Smooth muscle cell of the brain vasculature (primary cell): Measurements from ENCODE around the gene SKAP1.
"Not testable (repeated sequence)": the region's sequence is repeated elsewhere in the genome, so short reads cannot be mapped to it uniquely, and the experiment has no call there.

Experiments
- DNase-seq: peaks from one replicate; pipeline ENCODE4 v3.0.0-alpha.2; 2012; ENCODE audit warnings: low read depth, low spot score

Gene SKAP1

DNA sequence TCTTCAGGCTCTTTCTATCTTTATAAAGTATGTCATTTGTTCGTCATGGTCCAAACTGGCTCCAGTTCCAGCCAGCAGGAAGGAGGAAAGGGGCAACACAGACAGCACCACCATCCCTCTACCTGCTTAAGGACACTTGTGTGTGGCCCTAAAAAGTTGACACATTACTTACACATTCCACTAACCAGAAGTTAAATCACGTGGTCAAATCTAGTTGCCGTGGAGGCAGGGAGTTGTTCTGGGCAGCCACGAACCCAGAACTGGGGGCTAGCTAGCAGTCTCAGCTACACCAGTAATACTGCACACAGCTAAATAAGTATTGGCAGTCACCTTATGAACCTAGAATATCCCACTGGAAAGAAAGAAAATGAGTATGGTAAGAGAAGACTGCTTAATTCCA lies 218.2 kb downstream of the SKAP1 start:
- no peak for DNase-seq

DNA sequence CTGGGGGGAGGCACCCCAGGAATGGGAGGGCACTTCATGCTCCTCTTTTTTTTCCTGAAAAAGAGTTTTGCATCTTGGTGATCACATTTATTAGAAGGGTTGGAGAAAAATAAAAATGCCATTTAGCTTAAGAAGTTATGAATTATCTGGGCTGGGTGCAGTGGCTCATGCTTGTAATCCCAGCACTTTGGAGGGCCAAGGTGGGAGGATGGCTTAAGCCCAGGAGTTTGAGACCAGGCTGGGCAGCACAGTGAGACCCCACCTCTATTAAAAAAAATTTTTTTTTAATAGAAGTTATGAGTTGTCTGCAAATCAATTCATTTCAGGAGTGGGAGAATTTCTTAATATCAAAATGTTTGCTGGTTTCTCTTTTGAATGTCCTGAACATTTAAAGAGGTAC lies 219.0 kb downstream of the SKAP1 start:
- no peak for DNase-seq

DNA sequence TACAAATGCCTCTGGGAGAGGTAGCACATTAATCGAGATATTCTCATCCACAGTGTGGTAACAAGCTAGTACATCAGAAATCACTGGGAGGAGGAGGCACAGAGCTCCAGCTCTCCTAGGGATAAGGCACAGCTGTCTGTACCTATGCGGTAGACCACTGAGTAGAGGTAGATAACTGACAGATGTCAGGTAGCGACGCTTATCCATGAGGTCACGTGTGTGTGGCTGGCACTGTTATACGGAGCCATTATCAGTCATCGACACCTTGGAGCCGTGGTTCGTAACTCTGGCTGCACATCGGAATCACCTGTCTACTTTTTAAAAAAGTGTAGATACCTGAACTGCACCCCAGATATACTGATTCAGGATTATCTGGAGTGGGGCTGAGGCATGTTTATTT lies 220.0 kb downstream of the SKAP1 start:
- no peak for DNase-seq

DNA sequence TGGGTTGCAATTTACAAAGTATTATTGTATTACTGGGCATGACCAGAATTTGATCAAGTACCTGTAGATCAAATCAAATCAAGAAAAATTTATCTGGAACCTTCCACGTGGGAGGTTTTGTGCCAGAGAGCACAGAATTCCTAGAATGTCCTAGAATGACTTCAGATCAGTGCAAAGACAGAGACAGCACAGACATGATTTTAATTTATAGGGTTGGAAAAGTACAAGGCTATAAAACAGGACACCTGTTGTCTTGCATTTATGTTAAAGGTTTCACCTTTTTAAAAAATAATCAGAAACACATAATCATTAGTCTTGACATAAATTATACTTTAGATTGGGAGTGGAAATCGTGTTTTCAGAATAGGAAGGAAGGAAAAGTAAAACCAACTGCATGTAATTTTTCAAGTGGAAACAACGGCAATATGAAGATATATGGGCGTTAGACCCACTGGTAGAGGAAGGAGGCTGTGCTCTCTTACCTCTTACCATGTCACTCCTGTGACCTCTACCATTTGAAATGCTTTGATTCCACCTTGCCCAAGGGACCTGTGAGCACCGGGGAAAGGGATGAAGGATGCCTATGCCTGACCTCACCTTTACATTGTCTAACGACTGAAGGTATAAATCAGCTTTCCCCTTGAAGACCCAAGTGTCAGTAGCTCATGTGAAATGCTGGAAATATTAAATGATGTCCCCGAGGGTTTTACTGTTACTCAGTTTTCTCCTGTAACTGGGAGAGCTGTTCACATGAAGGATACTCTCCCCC lies 222.1 kb downstream of the SKAP1 start:
- DNase-seq: no peak

DNA sequence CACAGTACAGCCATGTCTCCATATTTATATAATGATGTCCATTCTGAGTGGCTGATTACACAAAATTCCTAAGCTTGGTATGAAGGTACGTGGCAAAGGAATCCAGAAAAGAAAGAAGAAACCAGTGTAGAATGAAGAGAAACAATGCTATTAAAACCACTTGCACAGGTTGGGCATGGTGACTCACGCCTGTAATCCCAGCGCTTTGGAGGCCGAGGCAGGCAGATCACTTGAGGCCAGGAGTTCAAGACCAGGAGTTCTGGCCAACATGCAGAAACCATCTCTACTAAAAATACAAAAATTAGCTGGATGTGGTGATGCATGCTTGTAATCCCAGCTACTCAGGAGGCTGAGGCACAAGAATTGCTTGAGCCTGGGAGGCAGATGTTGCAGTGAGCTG lies 223.0 kb downstream of the SKAP1 start:
- not testable (repeated sequence) for DNase-seq

DNA sequence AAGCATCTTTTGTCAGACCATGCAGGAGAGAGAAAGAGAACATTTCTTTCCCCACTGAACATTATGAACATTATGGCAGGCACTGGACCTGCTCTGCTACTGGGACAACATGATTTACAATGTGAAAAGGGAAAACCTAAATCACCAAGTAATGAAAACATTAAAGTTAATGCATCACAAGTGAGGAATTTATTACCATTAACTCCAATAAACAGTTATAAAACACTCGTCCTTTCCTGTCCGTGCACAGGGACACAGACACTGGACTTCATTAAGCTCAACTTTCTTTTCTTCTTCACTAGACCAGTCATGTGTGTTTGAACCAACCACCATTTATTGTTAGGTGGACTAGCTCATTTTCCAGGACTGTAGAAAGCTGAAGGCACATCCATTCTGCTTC lies 227.1 kb downstream of the SKAP1 start:
- DNase-seq: no peak

DNA sequence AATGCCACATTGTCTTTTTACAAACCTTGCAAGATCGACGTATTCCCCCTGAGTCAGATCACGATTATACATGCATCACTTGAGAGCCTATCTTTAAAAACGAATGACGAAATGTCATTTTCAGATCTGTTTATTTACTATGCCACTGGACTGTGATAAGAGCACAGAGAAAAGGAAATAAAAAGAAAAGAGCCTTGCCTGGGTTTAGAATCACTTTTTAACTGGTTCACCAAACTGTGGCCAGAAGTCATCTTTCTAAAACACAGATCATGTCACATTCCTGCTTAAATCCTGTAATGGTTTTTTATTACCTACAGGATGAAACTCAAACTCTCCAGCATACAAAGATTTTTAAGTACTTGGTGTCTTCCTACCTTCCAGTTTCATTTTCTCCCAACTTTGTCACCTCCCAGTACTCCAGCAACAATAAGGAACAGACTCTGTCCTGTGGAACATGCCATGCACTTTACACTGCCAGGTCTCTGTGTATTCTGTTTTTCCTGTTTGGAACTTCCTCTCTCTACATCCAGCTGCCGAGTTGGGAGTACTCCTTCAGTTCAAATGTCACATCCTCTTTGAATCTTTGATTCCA lies 231.0 kb downstream of the SKAP1 start:
- no peak for DNase-seq

DNA sequence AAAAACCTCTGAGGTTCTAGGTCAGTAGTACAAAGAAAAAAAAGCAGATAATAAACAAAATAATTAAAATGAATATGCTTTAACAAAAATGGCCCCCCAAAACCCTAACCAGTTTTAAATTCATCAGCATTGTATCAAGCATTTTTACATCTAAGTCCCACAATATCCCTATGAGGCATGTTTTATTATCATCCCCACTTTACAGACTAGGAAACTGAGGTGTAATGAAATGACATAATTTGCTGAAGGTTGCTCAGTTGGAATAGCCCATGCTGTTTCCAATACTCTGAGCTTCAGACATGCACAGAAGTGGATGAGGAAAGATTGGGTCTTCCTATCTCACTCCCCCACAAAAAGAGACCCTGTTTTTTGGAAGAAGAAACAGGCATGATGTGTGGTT lies 234.1 kb downstream of the SKAP1 start:
- DNase-seq: no peak

DNA sequence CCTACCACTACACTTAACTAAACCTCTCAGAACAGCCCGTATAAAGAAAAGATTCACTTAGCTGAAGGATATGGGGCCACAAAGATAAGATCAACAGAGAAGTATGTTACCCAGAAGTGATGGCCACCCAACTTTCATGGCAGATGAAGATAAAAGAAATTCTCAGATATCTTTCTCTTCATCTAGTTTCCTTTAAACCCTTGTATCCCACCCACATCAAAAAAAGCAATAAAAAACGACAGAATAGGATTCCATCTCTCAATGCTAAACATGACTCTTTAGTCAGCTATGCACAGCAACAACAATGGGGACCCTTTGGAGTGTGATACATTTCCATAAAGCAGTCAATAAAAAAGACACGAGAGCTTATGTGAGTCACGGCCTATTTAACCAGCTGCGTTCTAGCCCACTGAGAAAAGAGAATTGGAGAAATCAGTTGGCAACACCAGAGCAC lies 235.9 kb downstream of the SKAP1 start:
- no peak for DNase-seq

DNA sequence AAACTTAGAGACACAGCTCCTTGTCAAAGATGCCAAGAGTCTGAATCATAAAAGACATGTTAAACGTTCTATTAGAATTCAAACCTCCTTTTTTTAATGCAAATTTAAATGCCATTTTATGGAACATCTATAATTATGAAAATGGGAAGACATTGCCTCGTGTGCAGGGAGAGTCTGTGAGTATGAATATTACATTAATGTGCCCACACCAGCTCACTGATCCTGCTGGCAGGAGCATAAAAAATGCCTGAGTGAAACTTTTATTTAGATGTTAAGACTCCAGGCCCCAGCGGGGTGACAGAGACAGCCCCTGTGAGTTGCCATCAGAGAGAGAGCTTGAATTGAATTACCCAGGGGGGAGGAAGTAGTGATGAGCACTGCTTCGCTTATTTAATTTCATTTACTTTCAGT lies 237.7 kb downstream of the SKAP1 start:
- no peak for DNase-seq

DNA sequence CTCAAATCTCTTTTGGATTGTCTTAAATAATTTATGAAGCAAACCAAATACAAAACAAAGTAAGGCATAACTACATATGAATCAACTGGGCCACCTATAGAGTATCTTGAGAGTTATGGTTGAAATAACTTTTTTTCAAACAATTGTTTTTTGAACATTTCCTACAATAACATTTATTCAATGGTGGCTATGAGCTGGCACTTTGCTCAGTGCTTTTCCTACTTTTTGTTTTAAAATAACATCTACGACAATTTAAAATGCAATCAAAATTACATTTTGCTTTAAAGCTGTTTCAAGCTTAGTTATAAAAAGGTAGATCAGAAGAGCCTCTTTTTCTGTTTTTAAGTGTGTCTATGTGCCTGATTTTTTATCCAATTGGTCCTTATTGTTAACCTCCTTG lies 238.7 kb downstream of the SKAP1 start:
- DNase-seq: no peak

DNA sequence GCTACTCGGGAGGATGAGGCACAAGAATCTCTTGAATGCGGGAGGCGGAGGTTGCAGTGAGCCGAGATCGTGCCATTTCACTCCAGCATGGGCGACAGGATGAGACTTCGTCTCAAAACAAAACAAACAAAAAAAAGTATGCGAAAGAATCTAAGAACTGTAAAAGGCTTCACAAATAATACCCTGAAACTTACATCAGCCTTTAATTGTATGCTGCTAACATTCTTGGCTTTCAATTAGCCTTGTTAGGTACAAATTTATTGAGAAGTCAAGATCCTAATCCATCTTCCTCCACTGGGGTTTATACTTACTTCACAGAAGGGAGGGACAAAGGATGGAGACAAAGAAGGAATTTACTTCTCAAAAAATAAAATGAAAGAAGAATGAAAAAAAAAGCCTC lies 239.1 kb downstream of the SKAP1 start:
- DNase-seq: no peak

DNA sequence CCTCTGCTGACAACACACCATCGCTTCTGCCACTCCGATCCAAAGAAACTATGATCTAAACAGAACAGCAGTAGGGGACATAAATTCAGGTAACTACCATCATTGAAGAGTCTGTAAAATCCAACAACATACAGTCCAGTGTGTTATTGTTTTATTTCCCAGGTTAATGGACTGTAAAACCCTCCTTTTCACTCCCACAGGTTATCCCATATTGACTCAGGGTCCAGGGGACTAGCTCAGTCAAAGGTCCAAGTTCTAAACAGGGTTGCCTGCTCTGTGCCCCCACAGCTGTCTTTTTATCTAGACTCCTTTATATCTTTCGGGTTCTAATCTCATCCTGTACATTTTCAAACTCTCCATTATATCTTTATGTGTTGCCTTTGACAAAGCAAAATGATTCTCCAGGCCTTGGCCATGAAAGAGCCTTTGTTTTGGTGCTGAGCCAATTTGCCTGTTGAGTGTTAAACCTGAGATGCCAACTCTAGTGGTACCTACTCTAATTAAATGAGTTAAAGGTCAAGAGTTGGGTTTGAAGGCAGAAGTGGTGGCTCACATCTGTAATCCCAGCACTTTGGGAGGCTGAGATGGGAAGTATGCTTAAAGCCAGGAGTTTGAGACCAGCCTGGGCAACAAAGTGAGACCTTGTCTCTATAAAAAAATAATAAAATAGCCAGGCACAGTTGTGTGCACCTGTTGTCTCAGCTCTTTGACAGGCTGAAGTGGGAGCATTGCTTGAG lies 242.0 kb downstream of the SKAP1 start:
- no peak for DNase-seq

DNA sequence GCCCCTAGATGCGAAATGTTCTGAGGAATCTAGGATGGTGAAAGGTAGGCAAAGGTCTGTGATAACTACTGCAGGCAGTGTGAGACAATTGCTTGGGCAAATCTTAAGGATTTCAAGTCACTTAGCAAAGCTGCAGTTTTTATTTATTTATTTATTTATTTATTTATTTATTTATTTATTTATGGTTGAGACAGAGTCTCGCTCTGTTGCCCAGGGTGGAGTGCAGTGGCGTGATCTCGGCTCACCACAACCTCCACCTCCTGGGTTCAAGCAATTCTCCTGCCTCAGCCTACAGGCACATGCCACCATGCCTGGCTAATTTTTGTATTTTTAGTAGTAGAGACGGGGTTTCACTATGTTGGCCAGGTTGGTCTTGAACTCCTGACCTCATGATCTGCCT lies 243.7 kb downstream of the SKAP1 start:
- DNase-seq: not testable (repeated sequence)

DNA sequence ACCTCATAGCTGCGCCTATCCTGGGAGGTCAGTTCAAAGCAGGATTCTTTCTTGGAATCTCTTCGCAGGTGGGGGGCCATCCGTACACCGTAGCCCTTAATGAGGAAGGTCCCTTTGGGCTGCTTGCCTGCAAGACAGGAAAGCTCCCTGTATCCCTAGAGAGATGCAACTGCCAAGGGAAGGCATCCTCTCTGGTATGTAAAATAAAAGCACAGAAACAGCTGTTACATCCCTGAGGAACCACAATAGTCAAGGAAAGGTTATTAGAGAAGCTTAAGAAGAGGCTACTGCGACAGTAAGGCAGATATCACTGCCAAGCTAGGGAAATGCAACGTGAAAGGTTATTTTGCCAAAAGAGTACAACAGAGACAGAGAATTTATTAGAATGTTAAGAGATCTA lies 245.3 kb downstream of the SKAP1 start:
- no peak for DNase-seq

DNA sequence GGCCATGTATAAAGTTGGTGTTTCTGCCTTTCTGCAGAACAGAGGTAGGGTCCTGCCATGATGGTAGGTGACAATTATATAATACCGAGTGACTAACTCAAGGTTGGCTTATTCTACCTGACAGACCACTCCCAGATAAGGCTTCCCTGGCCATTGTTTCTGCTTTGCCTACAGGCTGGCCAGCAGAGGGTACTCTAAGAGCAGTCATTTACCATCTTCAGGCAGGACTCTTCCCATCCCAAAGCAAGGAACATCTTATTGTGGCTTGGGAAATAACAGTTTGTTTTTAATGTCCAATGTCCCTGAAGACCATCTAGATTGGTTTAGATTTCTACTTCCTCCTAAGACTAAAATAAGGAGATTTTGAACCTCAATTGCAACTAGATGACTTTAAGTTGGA lies 248.4 kb downstream of the SKAP1 start:
- DNase-seq: no peak

DNA sequence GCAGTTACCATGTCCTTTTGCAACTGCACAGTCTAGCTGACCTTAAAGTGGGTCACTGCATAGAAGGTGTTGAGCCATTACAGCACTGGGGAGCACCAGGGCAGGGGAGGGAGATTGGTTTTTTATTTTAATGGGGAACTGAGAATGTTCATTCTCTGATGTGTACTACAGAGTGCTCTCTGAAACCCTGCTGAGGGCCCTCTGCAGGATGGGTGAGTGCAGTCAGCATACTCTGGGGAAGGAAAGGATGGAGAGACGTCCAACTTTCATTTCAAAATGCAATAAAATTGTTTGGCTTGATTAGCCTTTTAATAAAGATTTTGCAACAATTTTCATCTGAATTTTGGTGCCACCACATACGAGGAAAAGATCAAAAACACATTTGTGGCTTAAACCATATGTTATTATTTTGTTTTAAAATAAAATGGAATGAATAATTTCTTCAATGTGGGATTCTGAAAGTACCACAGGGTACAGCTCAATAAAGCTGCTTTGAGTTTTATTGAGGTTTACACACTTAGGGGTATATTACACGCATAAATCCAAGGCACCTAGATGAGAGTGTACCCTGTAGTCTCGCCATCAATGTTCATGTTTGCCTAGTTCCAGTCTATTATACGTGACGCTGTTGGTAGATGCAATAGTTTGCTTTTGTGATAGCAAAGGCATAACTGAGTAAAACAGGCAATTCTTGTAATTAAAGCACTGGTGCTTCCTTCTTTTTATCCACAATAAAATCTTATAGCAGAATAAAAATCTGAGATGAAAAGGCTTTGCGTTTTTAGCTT lies 249.0 kb downstream of the SKAP1 start:
- DNase-seq: no peak

DNA sequence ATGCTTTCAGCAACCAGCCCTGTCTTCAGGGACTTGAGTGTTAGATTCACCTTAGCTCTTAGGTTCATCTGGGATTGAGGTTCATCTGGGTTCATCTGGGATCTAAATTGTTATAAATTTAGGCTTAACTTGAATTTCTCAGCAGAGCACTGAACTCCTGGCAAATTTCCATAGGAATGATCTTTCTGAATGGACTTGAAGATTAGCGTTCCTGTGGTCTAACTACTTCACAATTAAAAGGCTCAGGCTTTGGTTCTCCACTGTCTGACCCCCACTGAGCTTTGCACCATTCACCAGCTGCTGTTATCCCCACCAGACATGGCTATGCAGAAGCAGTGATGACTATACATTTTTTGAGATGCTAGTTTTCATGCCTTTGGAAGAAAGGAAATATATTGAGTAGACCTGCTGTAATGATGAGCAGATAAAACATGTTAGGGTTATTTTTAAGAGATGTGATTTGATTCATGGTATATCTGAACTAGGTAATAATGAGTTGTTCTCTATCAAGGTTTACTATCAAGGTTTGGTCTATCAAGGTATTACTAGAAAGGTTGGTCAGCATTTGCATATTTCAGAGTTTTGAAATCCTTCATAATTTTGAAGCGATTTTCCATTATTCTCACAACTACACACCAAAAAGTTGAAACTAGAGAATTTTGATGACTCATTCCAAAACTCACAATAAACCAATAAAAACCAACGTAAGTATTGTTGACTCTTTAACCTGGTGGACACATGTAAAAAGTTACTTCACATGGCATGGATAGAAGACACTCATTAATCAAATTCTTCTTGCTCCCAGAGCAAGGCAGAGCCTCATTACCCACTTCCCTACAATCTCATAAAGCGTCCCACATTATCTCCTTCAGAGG lies 250.7 kb downstream of the SKAP1 start:
- no peak for DNase-seq

DNA sequence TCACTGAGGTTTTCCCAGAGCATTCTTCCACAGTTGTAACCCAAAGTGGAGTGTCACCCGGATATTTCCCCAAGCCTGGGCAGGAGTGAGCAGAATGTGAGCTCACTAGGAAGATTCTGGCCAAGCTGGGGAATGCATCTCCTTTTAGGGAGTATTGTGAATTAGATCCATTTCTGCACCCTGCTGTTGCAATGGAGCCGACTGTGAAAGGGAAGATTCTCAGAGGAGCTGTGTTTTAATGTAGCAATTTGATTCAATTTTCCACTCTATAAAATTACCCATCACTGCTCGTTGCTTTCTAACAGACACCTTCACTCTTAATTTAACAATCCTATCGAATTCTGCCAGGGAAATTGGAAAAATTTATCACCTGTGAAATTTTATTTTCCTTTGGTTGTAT lies 251.7 kb downstream of the SKAP1 start:
- no peak for DNase-seq

DNA sequence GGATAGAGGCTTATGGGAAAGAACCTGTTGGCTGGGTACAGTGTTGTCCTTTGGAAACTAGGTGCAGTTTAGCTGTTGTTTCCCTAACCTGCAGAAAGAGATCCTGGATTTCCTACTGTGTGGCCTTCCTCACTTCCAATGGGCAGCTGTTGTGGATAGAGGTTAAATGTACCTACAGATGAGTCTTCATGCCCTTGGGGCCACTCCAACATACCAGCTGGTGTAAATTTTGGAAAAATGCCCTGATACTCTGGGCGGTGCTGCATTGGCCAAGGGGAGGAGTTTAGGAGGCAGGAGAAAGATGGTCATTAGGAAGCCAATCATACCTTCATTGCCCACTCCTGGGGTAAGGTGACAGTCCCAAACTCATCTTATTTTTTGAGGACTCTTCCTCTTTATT lies 252.2 kb downstream of the SKAP1 start:
- no peak for DNase-seq

DNA sequence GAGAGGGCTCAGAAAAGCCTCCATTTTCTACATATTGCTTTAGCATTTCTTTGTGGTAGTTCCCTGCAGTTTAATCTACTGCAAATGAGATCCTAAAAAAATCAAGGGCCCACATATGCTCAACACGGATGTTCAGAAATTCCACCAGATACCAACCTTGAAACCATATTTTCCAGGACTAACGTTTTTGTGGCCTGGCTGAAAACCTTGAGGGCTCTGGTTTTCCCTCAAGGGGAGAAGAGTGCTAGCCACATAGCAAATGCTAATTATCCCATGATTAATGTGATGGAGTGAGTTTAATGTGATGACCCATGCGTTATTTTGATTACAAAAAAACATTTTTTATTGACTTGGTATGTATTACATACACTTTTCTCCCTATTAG lies 253.6 kb downstream of the SKAP1 start:
- DNase-seq: no peak
